ENCODE results near the gene CENPN. TPM values are rescaled to one million over a fixed set of nuclear protein-coding genes. Genes with fewer than 3 reads are reported as not detected.

The CENPN gene
- total RNA-seq, 2 experiments from 2014 or later = 39.4 to 47.0 TPM

DNA sequence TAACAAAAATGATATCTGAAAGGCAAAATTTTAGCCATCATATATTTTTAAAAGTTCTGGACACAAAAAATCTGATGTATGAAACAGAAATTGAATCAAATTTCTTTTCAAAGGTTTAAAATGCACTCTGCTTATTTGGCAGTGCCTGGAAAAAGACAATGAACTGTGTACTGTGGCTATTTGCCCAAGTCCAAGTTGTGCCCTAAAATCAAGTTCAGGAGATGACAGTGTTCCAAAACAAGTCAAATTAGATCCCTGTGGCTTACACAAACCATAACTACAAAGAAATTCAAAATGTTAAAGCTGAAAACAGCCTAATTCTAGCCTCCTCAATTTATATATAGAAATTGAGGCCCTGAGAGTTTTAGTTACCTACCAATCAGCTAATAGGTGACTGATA lies 25.9 kb upstream of the CENPN start:
- no peak overlapping the region for H3K27ac Mint-ChIP-seq
- DNase-seq (no peak), ATAC-seq (ENCODE audit: low read depth) (no peak)
- H3K4me3 Mint-ChIP-seq = no peak overlapping the region
- H3K36me3 Mint-ChIP-seq = peaks cover 18% of the 10 kb centered on the region
- H3K9me3 Mint-ChIP-seq = no peaks in the 10 kb centered on the region
- no peaks in the 10 kb centered on the region for H3K27me3 Mint-ChIP-seq
- H3K4me1 Mint-ChIP-seq = no peaks in the 10 kb centered on the region
- POLR2A ChIA-PET = interaction anchor here (0.6 kb wide), 1 partner anchor 13 kb away, joined by 3 read pairs; no protein-coding TSS in a partner anchor

DNA sequence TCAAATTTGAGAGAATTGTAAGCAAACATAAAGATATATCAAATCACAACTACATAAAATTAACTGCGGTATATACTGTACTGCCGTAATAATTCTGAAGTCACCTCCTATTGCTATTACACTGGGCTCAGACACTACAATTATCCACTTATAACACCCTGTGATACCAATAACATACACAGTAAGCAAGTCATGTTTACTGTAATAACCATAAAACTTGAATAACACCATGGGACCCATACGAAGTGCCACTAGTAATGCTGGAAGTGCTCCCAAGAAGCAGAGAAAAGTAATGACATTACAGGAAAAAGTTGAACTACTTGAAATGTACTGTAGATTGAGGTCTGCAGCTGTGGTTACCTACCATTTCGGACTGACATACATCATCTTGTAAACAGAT lies 24.4 kb upstream of the CENPN start:
- Mint-ChIP-seq H3K27me3 (no peaks in the 10 kb centered on the region), H3K36me3 (peaks cover 21% of the 10 kb centered on the region), H3K27ac (no peak overlapping the region), H3K9me3 (no peaks in the 10 kb centered on the region), H3K4me3 (no peak overlapping the region), H3K4me1 (no peaks in the 10 kb centered on the region)
- POLR2A ChIA-PET = no interaction called here
- ATAC-seq (ENCODE audit: low read depth) (no peak), DNase-seq (no peak)

DNA sequence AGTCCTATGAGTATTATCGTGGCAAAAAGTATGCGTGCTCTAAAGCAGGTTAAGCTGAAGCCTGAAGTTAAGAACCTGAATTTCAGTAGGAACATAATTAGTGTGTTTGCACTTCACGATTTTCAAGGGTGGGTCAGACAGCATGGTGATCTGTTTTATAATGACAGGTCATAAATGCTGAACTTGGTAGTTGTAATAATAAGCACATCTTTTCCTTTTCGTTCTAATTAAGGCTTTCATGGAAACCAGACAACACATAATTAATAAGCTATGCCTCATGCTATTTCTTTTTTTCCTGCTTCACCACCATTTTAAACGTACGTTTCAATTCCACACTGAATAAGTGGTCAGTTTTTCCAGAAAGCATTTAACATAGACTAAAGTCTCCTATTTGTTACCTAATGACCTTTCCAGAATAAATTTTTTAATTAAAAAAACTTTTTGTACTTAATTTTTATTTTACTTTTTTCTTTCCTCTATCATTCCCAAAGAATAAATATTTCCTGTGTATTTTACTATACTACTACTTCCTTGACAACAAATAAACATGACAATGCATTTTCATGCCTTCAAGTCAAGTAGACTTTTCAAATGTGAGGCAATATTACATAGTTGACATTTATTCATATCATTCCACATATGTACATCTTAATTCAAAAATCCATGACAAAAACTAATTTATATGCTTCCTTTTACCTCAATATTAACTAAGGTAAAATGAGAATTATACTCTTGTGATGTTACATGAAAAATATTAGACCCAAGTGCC lies 22.7 kb upstream of the CENPN start:
- no peaks in the 10 kb centered on the region for H3K27me3 Mint-ChIP-seq
- POLR2A ChIA-PET = no interaction called here
- no peak overlapping the region for H3K27ac Mint-ChIP-seq
- DNase-seq (no peak), ATAC-seq (ENCODE audit: low read depth) (no peak)
- H3K4me3 Mint-ChIP-seq = no peak overlapping the region
- H3K4me1 Mint-ChIP-seq = no peaks in the 10 kb centered on the region
- H3K9me3 Mint-ChIP-seq = no peaks in the 10 kb centered on the region
- peaks cover 15% of the 10 kb centered on the region for H3K36me3 Mint-ChIP-seq

DNA sequence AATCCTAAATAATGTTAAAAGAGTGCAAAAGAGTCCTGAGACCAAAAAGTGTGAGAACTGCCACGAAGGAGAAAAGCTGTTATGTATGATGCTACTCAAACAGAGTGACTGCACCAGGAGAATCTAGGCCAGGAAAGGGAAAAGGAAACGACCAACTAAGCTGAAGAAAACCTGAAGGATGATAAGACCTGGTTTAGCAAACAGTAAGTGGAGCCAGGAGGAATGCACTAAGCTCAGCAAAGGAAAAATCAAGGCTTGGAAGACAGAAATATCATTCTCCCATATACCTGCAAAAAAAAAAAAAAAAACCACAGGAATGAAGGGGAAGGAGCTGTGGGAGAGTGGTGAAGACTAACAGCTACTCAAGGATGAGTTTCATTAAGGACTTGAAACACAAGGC lies 21.4 kb upstream of the CENPN start:
- DNase-seq (no peak), ATAC-seq (ENCODE audit: low read depth) (no peak)
- Mint-ChIP-seq H3K4me3 (no peak overlapping the region), H3K4me1 (no peaks in the 10 kb centered on the region), H3K36me3 (peaks cover 18% of the 10 kb centered on the region), H3K27me3 (no peaks in the 10 kb centered on the region), H3K9me3 (no peaks in the 10 kb centered on the region), H3K27ac (no peak overlapping the region)
- POLR2A ChIA-PET = no interaction called here

DNA sequence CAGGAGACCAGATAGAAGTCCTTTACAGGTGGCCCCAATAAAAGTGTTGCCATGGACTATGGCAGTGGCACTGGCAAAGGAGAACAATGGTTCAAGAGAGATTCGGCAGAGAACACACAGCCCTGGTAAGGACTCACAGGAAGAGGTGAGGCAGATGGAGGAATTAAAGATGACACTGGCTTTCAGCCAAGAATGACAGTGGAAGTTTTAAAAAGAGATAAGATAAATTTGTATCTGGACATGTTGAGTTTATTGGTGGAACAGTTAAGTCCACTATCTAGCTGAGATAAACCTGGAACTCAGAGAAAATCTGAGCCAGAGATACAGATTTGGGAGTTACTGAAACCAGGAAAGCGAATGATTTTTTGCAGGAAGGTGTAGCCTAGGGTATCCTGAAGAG lies 20.5 kb upstream of the CENPN start:
- POLR2A ChIA-PET = no interaction called here
- Mint-ChIP-seq H3K27me3 (no peaks in the 10 kb centered on the region), H3K9me3 (no peaks in the 10 kb centered on the region), H3K36me3 (peaks cover 20% of the 10 kb centered on the region), H3K4me1 (no peaks in the 10 kb centered on the region), H3K27ac (no peak overlapping the region), H3K4me3 (no peak overlapping the region)
- ATAC-seq (ENCODE audit: low read depth) = no peak
- no peak for DNase-seq

DNA sequence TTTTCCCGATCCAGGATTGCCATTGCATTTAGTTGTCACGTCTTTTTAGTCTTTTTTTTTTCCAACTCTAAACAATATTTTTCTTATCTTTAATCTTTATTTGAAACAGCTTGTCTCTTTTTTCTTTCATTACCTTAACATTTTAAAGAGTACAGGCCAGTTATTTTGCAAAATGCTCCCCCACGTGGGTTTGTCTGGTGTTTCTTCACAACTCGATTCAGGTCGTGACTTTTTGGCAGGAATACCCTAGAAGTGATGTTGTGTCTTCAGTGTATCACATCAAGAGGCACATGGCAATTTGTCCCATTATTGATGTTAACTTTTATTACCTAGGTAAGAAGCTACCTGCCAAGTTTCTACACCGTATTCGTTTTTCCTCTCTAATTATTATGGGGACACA lies 18.3 kb upstream of the CENPN start:
- peaks cover 2% of the 10 kb centered on the region for H3K4me1 Mint-ChIP-seq
- no peak for DNase-seq
- no peak overlapping the region for H3K27ac Mint-ChIP-seq
- ATAC-seq (ENCODE audit: low read depth) = no peak
- H3K27me3 Mint-ChIP-seq = no peaks in the 10 kb centered on the region
- peaks cover 23% of the 10 kb centered on the region for H3K36me3 Mint-ChIP-seq
- POLR2A ChIA-PET = no interaction called here
- H3K4me3 Mint-ChIP-seq = no peak overlapping the region
- H3K9me3 Mint-ChIP-seq = no peaks in the 10 kb centered on the region

DNA sequence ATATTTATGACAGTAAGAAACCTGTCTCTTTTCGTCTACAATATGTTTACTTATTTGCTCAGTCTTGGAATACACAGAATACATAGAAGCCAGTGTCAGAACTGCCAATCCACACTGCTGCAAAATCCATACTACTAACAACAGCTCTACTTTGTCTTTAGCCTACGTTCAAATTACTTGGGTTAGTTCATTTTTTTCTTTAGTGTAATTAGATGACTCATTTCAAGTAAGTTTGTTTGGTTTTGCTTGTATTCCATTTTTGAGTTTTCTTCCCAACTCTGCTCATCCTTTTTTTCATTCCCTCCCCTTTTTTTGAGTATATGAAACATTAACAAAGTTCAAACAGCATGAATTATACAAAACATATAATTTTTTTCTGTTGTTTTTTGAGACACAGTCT lies 17.2 kb upstream of the CENPN start:
- ATAC-seq (ENCODE audit: low read depth) (no peak), DNase-seq (no peak)
- Mint-ChIP-seq H3K4me3 (no peak overlapping the region), H3K36me3 (peaks cover 21% of the 10 kb centered on the region), H3K9me3 (no peaks in the 10 kb centered on the region), H3K27me3 (no peaks in the 10 kb centered on the region), H3K4me1 (peaks cover 9% of the 10 kb centered on the region), H3K27ac (no peak overlapping the region)
- POLR2A ChIA-PET = no interaction called here

DNA sequence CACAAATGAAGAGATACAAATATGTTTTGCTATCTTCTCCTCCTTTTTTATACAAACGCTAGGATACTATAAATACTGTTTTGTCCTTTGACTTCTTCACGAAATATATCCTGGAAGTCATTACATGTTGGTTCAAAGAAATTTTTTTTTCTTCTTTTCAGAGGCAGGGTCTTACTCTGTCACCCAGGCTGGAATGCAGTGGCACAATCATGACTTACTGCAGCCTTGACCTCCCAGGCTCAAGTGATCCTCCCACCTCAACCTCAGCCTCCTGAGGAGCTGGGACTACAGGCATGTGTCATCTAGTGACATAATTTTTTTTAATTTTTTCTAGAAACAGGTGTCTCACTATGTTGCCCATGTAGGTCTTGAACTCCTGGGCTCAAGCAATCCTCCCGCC lies 16.4 kb upstream of the CENPN start:
- H3K36me3 Mint-ChIP-seq = peaks cover 20% of the 10 kb centered on the region
- H3K4me3 Mint-ChIP-seq = no peak overlapping the region
- H3K27me3 Mint-ChIP-seq = no peaks in the 10 kb centered on the region
- H3K4me1 Mint-ChIP-seq = peaks cover 9% of the 10 kb centered on the region
- ATAC-seq (ENCODE audit: low read depth) (no peak), DNase-seq (no peak)
- H3K9me3 Mint-ChIP-seq = no peaks in the 10 kb centered on the region
- no peak overlapping the region for H3K27ac Mint-ChIP-seq
- POLR2A ChIA-PET = no interaction called here

DNA sequence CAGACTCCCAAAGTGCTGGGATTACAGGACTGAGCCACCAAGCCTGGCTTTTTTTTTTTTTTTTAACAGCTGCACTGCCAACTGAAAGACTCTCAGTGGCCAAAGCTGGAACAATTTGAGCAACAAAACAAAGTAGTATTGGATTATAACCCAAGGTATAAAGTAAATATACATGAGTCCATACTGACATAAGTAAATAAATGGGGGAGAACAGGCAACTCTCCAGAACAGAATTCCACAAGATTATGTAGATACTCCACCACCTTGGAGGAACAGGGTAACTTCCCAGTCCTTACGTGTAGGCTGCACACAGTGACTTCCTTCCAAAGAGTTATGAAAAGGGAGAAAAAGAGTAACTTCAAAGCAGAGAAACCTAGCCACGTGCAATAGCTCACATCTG lies 16.0 kb upstream of the CENPN start:
- H3K27me3 Mint-ChIP-seq = no peaks in the 10 kb centered on the region
- no peak overlapping the region for H3K27ac Mint-ChIP-seq
- DNase-seq (no peak), ATAC-seq (ENCODE audit: low read depth) (no peak)
- no peak overlapping the region for H3K4me3 Mint-ChIP-seq
- no peaks in the 10 kb centered on the region for H3K9me3 Mint-ChIP-seq
- POLR2A ChIA-PET = no interaction called here
- H3K36me3 Mint-ChIP-seq = peaks cover 22% of the 10 kb centered on the region
- peaks cover 9% of the 10 kb centered on the region for H3K4me1 Mint-ChIP-seq

DNA sequence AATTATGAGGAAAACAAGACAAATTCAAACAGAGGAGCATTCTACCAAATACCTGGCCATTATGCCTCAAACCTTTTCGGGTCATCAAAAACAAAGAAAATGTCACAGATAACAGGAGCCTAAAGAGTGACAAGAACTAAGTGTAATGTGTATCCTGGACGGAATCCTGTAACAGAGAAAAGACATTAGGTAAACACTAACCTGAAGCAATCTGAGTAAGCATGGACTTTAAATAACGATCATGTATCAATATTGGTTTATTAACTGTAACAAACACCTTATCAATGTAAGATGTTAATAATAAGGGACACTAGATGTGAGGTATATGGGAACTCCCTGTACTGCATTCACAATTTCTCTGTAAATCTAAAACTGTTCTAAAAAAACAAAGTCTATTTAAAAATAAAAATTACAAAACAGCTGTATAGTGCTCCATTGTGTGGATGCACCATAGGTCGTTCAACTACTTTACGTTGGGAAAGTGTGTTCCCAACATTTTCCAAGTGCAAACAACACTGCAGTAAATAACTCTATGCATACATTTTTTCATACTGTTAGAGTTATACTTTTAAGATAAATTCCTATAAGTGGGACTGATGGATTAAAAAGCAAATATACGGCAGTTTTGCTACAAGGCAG lies 15.1 kb upstream of the CENPN start:
- ATAC-seq (ENCODE audit: low read depth) = no peak
- POLR2A ChIA-PET = no interaction called here
- Mint-ChIP-seq H3K27me3 (no peaks in the 10 kb centered on the region), H3K36me3 (peaks cover 22% of the 10 kb centered on the region), H3K4me3 (no peak overlapping the region), H3K4me1 (peaks cover 11% of the 10 kb centered on the region), H3K9me3 (no peaks in the 10 kb centered on the region), H3K27ac (no peak overlapping the region)
- DNase-seq = no peak

DNA sequence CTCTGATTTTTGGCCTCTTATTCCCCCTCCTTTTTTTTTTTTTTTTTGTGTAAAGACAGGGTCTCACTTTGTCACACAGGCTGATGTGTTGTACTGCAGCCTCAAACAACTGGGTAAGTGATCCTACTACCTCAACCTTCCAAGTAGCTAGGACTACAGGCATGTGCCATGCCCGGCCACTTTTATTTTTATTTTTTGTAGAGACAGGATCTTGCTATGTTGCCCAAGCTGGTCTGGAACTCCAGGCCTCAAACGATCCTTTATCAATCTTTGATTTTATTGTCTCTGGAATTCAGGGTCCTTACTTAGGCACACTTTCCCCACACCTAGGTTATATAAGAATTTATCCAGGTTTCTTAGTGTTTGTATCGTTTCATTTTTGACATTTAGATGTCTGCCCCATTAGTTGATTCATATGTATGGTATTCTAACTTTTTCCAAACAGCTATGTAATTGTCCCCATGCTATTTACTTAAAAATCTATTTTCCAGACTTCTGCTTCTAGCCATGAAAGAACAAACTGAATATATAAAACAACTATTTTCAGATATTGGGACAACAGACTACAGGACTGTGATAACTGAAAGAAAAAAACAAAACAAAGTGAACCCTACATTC lies 14.2 kb upstream of the CENPN start:
- Mint-ChIP-seq H3K4me1 (peaks cover 16% of the 10 kb centered on the region), H3K27ac (no peak overlapping the region), H3K9me3 (no peaks in the 10 kb centered on the region), H3K36me3 (peaks cover 19% of the 10 kb centered on the region), H3K4me3 (no peak overlapping the region), H3K27me3 (no peaks in the 10 kb centered on the region)
- ATAC-seq (ENCODE audit: low read depth) (no peak), DNase-seq (no peak)
- POLR2A ChIA-PET = interaction anchor here (1.0 kb wide), 1 partner anchor 45 kb away, joined by 3 read pairs; no protein-coding TSS in a partner anchor

DNA sequence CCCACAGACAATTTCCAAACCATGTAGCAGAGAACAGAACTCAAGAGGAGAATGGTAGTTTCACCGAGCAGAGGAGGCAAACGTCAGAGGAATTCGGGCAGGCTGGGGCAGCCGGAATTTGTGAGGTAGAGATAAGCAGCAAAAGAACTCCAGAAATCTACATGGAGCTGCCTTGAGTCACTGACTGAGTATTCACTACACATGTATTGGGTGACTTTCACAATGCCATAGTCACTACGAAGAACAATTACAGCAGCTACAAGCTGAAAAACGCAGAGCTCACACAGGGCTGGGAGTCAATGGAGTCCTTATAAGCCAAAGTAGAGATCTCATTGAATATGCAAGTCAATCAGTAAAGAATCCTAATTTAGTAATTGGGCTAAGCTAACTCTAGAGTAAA lies 13.7 kb upstream of the CENPN start:
- ATAC-seq (ENCODE audit: low read depth) = no peak
- peaks cover 21% of the 10 kb centered on the region for H3K4me1 Mint-ChIP-seq
- peaks cover 19% of the 10 kb centered on the region for H3K36me3 Mint-ChIP-seq
- no peaks in the 10 kb centered on the region for H3K27me3 Mint-ChIP-seq
- POLR2A ChIA-PET = interaction anchor here (1.0 kb wide), 1 partner anchor 44 kb away, joined by 3 read pairs; no protein-coding TSS in a partner anchor
- no peak overlapping the region for H3K27ac Mint-ChIP-seq
- no peaks in the 10 kb centered on the region for H3K9me3 Mint-ChIP-seq
- no peak for DNase-seq
- H3K4me3 Mint-ChIP-seq = no peak overlapping the region

DNA sequence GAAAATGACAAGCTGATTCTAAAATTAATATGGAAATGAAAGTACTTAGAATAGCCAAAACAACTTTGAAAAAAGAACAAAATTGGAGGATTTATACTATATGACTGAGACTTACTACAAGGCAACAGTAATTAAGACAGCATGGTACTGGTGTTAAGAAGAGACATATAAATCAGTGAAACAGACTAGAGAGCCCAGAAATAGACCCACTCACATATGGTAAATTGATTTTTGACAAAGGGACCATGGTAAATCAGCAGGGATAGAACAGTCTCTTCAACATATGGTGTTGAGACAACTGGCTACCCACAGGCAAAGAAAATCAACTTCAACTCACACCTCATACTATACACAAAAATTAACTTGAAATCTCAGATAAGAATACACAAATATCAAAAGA lies 13.2 kb upstream of the CENPN start:
- ATAC-seq (ENCODE audit: low read depth) = no peak
- no peaks in the 10 kb centered on the region for H3K27me3 Mint-ChIP-seq
- peaks cover 21% of the 10 kb centered on the region for H3K36me3 Mint-ChIP-seq
- no peak for DNase-seq
- H3K4me1 Mint-ChIP-seq = peaks cover 22% of the 10 kb centered on the region
- H3K4me3 Mint-ChIP-seq = no peak overlapping the region
- no peaks in the 10 kb centered on the region for H3K9me3 Mint-ChIP-seq
- POLR2A ChIA-PET = interaction anchor here (0.7 to 1.5 kb wide), 3 partner anchors 13 to 44 kb away, joined by 3 to 5 read pairs (median 3); partner anchors contain the start of genes CENPN and CMC2
- no peak overlapping the region for H3K27ac Mint-ChIP-seq

DNA sequence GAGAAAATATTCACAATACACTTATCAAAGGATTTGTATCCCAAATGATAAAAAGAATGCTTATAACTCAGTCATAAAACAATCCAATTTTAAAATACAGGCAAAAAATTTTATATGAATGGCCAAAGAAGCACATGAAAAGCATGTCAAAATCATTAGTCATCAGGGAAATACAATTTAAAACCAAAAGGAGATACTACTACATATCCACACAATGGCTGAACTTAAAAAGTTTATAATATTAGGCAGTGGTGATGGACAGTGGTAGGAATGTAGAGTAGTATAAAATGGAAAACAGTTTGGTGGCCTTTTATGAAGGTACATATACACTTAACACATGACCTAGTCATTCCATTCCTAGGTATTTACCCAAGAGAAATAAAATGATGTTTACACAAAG lies 12.6 kb upstream of the CENPN start:
- Mint-ChIP-seq H3K9me3 (no peaks in the 10 kb centered on the region), H3K36me3 (peaks cover 27% of the 10 kb centered on the region), H3K4me1 (peaks cover 28% of the 10 kb centered on the region), H3K27ac (no peak overlapping the region), H3K27me3 (no peaks in the 10 kb centered on the region), H3K4me3 (no peak overlapping the region)
- no peak for DNase-seq
- POLR2A ChIA-PET = interaction anchor here (0.7 to 1.5 kb wide), 3 partner anchors 9 to 13 kb away, joined by 3 to 5 read pairs (median 3); partner anchors contain the start of genes CENPN and CMC2
- no peak for ATAC-seq (ENCODE audit: low read depth)
